ENCODE data around the gene HES3.

Gene HES3

GRCh38 chr1:6220236-6220635, 23.7 kb upstream of the HES3 start:
- no peak for DNase-seq

GRCh38 chr1:6221210-6221784, 22.7 kb upstream of the HES3 start:
- DNase-seq = no peak

GRCh38 chr1:6222636-6223035, 21.3 kb upstream of the HES3 start:
- DNase-seq = no peak

- no peak for DNase-seq
Measured at GRCh38 chr1:6223617-6224016, 20.4 kb upstream of the HES3 start.

GRCh38 chr1:6224718-6225117, 19.3 kb upstream of the HES3 start:
- no peak for DNase-seq

GRCh38 chr1:6225651-6226050, 18.3 kb upstream of the HES3 start:
- DNase-seq = no peak

- DNase-seq = no peak
Measured at GRCh38 chr1:6233376-6233775, 10.6 kb upstream of the HES3 start.

GRCh38 chr1:6234502-6235295, 9.3 kb upstream of the HES3 start:
- DNase-seq = no peak

- DNase-seq = peak in 1 of 2 experiments; percentile 54
Measured at GRCh38 chr1:6235296-6235677, 8.7 kb upstream of the HES3 start.

GRCh38 chr1:6237093-6237492, 6.9 kb upstream of the HES3 start:
- DNase-seq = no peak

GRCh38 chr1:6239213-6239752, 4.7 kb upstream of the HES3 start:
- no peak for DNase-seq

- no peak for DNase-seq
Measured at GRCh38 chr1:6239950-6240768, 3.8 kb upstream of the HES3 start.

- DNase-seq = no peak
Measured at GRCh38 chr1:6241107-6241886, 2.7 kb upstream of the HES3 start.

GRCh38 chr1:6241887-6242740, 1.9 kb upstream of the HES3 start:
- peak in 1 of 2 experiments; percentile 44 for DNase-seq

- DNase-seq = no peak
Measured at GRCh38 chr1:6243053-6243834, 735 bp upstream of the HES3 start.

GRCh38 chr1:6244401-6245049, 546 bp downstream of the HES3 start:
- peak in 1 of 2 experiments; percentile 72 for DNase-seq

GRCh38 chr1:6245086-6245868, 1.3 kb downstream of the HES3 start:
- peak; percentile 59 to 91 for DNase-seq

- peak; percentile 51 to 85 for DNase-seq
Measured at GRCh38 chr1:6245869-6246496, 2.0 kb downstream of the HES3 start.

Measured in NCI-H526 (cell line).